Measurements from ENCODE around the gene LUC7L. TPM values are rescaled to one million over a fixed set of nuclear protein-coding genes. Genes with fewer than 3 reads are reported as not detected.

The LUC7L gene

Small RNA genes within 50 kb of the gene (small RNA-seq; reads per million reads assigned to genes)
- not detected for gene RF00019 (ENCODE audit: insufficient read depth)

All from neuronal stem cell (in vitro differentiated cells).